ENCODE data around the gene BICRA. TPM values are rescaled to one million over a fixed set of nuclear protein-coding genes. Genes with fewer than 3 reads are reported as not detected.
"Not testable (repeated sequence)": the region's sequence is repeated elsewhere in the genome, so short reads cannot be mapped to it uniquely, and the experiment has no call there.

BICRA gene
- total RNA-seq, 2 experiments from 2014 or later, result 23.3 to 25.5 TPM

GRCh38 chr19:47623921-47624391 lies 15.0 kb downstream of the BICRA start:
- Mint-ChIP-seq H3K36me3 (ENCODE audit: low read depth) (no peaks in the 10 kb centered on the region), H3K27me3 (no peaks in the 10 kb centered on the region), H3K4me1 (peaks cover 13% of the 10 kb centered on the region), H3K9me3 (no peaks in the 10 kb centered on the region), H3K27ac (peak overlapping the region; percentile 5), H3K4me3 (no peak overlapping the region)
- no peak for DNase-seq
- ChIA-PET POLR2A (no interaction called here), CTCF (interaction anchor here (0.6 to 1.2 kb wide), 3 partner anchors 10 to 140 kb away, joined by 3 to 4 read pairs (median 3); partner anchors contain the start of gene KPTN)

DNA sequence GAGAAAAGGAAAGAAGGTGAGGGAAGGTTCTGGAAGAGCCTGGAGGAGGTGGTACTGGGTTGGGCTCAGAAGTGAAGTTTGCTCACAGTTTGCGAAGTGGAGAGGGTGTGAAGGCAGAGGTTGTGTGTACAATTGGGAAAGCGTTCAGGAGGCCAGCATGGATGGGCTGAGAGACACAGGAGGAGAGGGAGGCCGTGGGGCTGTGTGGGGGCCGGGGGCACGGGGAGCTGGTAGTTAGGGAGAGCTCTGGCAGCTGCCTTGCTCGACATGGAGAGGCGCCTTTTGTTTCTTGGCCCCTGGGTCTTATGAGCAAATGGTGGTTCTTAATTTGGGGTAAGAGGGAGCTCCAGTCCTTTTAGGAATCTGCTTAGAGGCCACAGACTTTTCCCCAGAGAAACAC lies 16.7 kb downstream of the BICRA start:
- Mint-ChIP-seq H3K9me3 (no peaks in the 10 kb centered on the region), H3K4me1 (peaks cover 8% of the 10 kb centered on the region), H3K4me3 (no peak overlapping the region), H3K27me3 (no peaks in the 10 kb centered on the region), H3K27ac (peak overlapping the region; percentile 20), H3K36me3 (ENCODE audit: low read depth) (no peaks in the 10 kb centered on the region)
- DNase-seq, result no peak
- CTCF ChIA-PET, result interaction anchor here (0.6 to 1.1 kb wide), 2 partner anchors 64 to 137 kb away, joined by 3 read pairs; no protein-coding TSS in a partner anchor
- POLR2A ChIA-PET, result no interaction called here

DNA sequence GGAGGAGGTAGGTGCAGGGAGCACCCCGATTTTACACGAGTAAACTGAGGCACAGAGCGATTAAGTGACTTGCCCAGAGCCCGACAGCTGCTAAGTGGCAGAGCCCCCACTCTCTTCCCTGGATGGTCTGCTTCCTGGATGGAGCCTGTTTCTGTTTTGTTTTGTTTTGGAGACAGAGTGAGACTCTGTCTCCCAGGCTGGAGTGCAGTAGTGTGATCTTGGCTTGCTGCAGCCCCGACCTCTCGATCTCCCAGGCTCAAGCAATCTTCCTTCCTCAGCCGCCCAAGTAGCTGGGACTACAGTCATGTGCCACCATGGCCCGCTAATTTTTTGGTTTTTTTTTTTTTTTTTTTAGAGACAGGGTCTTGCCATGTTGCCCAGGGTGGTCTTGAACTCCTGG lies 17.3 kb downstream of the BICRA start:
- CTCF ChIA-PET, result interaction anchor here (1.1 to 1.2 kb wide), 2 partner anchors 15 to 63 kb away, joined by 3 read pairs; no protein-coding TSS in a partner anchor
- H3K4me1 Mint-ChIP-seq, result peaks cover 8% of the 10 kb centered on the region
- H3K27ac Mint-ChIP-seq, result no peak overlapping the region

GRCh38 chr19:47628078-47628771 lies 19.3 kb downstream of the BICRA start:
- Mint-ChIP-seq H3K4me1 (peaks cover 11% of the 10 kb centered on the region), H3K36me3 (ENCODE audit: low read depth) (no peaks in the 10 kb centered on the region), H3K4me3 (no peak overlapping the region), H3K27me3 (no peaks in the 10 kb centered on the region), H3K27ac (no peak overlapping the region), H3K9me3 (no peaks in the 10 kb centered on the region)
- no peak for DNase-seq
- POLR2A ChIA-PET, result no interaction called here
- CTCF ChIA-PET, result interaction anchor here (0.6 kb wide), 1 partner anchor 365 kb away, joined by 4 read pairs; no protein-coding TSS in a partner anchor

More for the DNA sequence above, 17.3 kb downstream of the BICRA start:
- Mint-ChIP-seq H3K36me3 (ENCODE audit: low read depth) (no peaks in the 10 kb centered on the region), H3K9me3 (no peaks in the 10 kb centered on the region), H3K4me3 (no peak overlapping the region), H3K27me3 (no peaks in the 10 kb centered on the region)
- POLR2A ChIA-PET, result no interaction called here
- DNase-seq, result no peak

DNA sequence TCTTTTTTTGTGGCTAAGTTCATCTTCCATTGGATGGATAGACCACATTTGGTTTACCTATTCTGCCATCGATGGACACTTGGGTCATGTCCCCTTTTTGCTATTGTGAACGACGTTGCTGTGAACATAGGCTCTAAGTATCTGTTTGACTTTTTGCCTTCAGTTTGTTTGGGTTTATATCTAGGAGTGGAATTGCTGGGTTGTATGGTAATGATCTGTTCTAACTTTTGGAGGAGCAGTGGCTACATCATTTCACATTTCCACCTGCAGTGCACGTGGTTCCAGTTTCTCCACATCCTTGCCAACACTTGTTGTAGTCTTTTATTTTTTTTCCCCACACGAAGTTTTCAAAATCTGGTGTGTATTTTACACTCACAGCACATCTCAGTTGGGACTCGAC lies 21.7 kb downstream of the BICRA start:
- no peaks in the 10 kb centered on the region for H3K9me3 Mint-ChIP-seq
- DNase-seq, result no peak
- ChIA-PET CTCF (interaction anchor here (0.7 kb wide), 1 partner anchor 715 kb away, joined by 5 read pairs; no protein-coding TSS in a partner anchor), POLR2A (no interaction called here)
- H3K27ac Mint-ChIP-seq, result no peak overlapping the region
- H3K4me1 Mint-ChIP-seq, result peaks cover 7% of the 10 kb centered on the region
- H3K36me3 Mint-ChIP-seq (ENCODE audit: low read depth), result no peaks in the 10 kb centered on the region
- H3K27me3 Mint-ChIP-seq, result no peaks in the 10 kb centered on the region
- no peak overlapping the region for H3K4me3 Mint-ChIP-seq

GRCh38 chr19:47631681-47632446 lies 22.9 kb downstream of the BICRA start:
- H3K27ac Mint-ChIP-seq, result no peak overlapping the region
- no peaks in the 10 kb centered on the region for H3K9me3 Mint-ChIP-seq
- H3K4me3 Mint-ChIP-seq, result no peak overlapping the region
- no peak for DNase-seq
- ChIA-PET POLR2A (no interaction called here), CTCF (no interaction called here)
- H3K27me3 Mint-ChIP-seq, result no peaks in the 10 kb centered on the region
- H3K36me3 Mint-ChIP-seq (ENCODE audit: low read depth), result no peaks in the 10 kb centered on the region
- peaks cover 12% of the 10 kb centered on the region for H3K4me1 Mint-ChIP-seq

GRCh38 chr19:47633517-47633916 lies 24.6 kb downstream of the BICRA start:
- Mint-ChIP-seq H3K27ac (no peak overlapping the region), H3K9me3 (no peaks in the 10 kb centered on the region), H3K4me1 (peaks cover 25% of the 10 kb centered on the region), H3K4me3 (no peak overlapping the region), H3K36me3 (ENCODE audit: low read depth) (peaks cover 3% of the 10 kb centered on the region), H3K27me3 (no peaks in the 10 kb centered on the region)
- DNase-seq, result no peak
- POLR2A ChIA-PET, result no interaction called here
- CTCF ChIA-PET, result interaction anchor here (0.7 to 1.1 kb wide), 2 partner anchors 32 to 144 kb away, joined by 3 to 5 read pairs; no protein-coding TSS in a partner anchor

DNA sequence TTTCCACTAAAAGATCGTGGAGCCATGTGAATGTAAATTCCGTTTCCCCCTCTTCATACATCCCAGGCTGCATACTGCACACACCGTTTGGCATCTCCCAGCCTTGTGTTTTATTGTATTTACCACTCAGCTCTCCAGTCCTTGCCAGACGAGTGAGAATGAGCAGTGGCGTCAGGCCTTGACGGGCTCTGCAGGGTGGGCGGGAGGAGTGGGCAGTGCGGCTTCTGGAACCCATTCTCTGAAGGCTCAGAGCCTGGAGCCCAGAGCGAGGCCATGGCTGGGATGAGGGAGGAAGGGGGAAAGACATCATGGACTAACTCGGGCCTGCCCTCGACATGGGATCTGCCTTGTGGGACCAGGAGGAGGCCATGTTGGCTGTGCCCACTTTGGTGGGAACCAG lies 25.1 kb downstream of the BICRA start:
- H3K4me1 Mint-ChIP-seq, result peaks cover 25% of the 10 kb centered on the region
- H3K4me3 Mint-ChIP-seq, result no peak overlapping the region
- H3K27me3 Mint-ChIP-seq, result no peaks in the 10 kb centered on the region
- H3K9me3 Mint-ChIP-seq, result no peaks in the 10 kb centered on the region
- ChIA-PET POLR2A (no interaction called here), CTCF (interaction anchor here (0.7 kb wide), 1 partner anchor 192 kb away, joined by 3 read pairs; no protein-coding TSS in a partner anchor)
- H3K27ac Mint-ChIP-seq, result no peak overlapping the region
- H3K36me3 Mint-ChIP-seq (ENCODE audit: low read depth), result peaks cover 3% of the 10 kb centered on the region
- no peak for DNase-seq

GRCh38 chr19:47635152-47635754 lies 26.3 kb downstream of the BICRA start:
- H3K27me3 Mint-ChIP-seq; H3K36me3 Mint-ChIP-seq (ENCODE audit: low read depth); H3K27ac Mint-ChIP-seq; H3K4me3 Mint-ChIP-seq; POLR2A ChIA-PET; H3K9me3 Mint-ChIP-seq; DNase-seq: not testable (repeated sequence)
- CTCF ChIA-PET, result interaction anchor here (0.6 to 1.0 kb wide), 2 partner anchors 106 to 202 kb away, joined by 3 read pairs; no protein-coding TSS in a partner anchor
- H3K4me1 Mint-ChIP-seq, result peaks cover 23% of the 10 kb centered on the region

GRCh38 chr19:47637550-47637949 lies 28.6 kb downstream of the BICRA start:
- H3K27me3 Mint-ChIP-seq, result no peaks in the 10 kb centered on the region
- peaks cover 21% of the 10 kb centered on the region for H3K4me1 Mint-ChIP-seq
- ChIA-PET POLR2A (no interaction called here), CTCF (interaction anchor here (0.7 kb wide), 1 partner anchor 67 kb away, joined by 3 read pairs; no protein-coding TSS in a partner anchor)
- H3K9me3 Mint-ChIP-seq, result no peaks in the 10 kb centered on the region
- DNase-seq, result no peak
- H3K36me3 Mint-ChIP-seq (ENCODE audit: low read depth), result peaks cover 3% of the 10 kb centered on the region
- no peak overlapping the region for H3K4me3 Mint-ChIP-seq
- peak overlapping the region; percentile 1 for H3K27ac Mint-ChIP-seq

DNA sequence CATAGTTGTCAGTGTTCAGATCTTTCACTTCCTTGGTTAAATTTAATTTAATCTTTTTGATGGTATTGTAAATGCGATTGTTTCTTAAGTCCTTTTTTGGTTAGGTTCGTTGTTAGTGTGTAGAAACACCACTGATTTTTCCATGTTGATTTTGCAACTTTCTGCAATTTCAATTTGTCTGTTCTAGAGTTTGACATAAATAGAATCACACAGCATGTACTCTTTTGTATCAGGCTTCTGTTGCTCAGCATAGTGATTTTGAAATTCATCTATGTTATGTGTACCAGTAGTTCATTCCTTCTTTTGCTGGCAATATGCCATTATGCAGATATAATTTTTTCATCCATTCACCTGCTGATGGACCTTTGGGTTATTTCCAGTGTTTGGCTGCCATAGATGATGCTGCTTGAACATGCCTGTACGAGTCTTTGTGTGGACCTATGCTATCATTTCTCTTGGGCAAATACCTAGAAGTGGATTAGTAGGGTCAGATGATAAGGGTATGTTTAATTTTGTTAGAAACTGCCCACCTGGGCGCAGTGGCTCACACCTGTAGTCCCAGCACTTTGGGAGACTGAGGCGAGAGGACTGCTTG lies 33.1 kb downstream of the BICRA start:
- no peaks in the 10 kb centered on the region for H3K9me3 Mint-ChIP-seq
- no peak for DNase-seq
- ChIA-PET POLR2A (no interaction called here), CTCF (interaction anchor here (1.2 kb wide), 1 partner anchor 16 kb away, joined by 3 read pairs; no protein-coding TSS in a partner anchor)
- no peak overlapping the region for H3K27ac Mint-ChIP-seq
- peaks cover 13% of the 10 kb centered on the region for H3K4me1 Mint-ChIP-seq
- no peak overlapping the region for H3K4me3 Mint-ChIP-seq
- H3K27me3 Mint-ChIP-seq, result no peaks in the 10 kb centered on the region
- peaks cover 7% of the 10 kb centered on the region for H3K36me3 Mint-ChIP-seq (ENCODE audit: low read depth)

GRCh38 chr19:47643281-47643680 lies 34.3 kb downstream of the BICRA start:
- Mint-ChIP-seq H3K27me3 (no peaks in the 10 kb centered on the region), H3K36me3 (ENCODE audit: low read depth) (peaks cover 11% of the 10 kb centered on the region), H3K9me3 (no peaks in the 10 kb centered on the region), H3K27ac (no peak overlapping the region), H3K4me1 (peaks cover 7% of the 10 kb centered on the region), H3K4me3 (no peak overlapping the region)
- ChIA-PET POLR2A (no interaction called here), CTCF (interaction anchor here (0.6 kb wide), 1 partner anchor 386 kb away, joined by 4 read pairs; no protein-coding TSS in a partner anchor)
- DNase-seq, result no peak

All from activated CD4-positive, alpha-beta T cell treated with anti-CD3 and anti-CD28 coated beads, Interleukin-2, amount 10 ng/mL, durations not matched to agents 7 days and 5 days (primary cell).